HUES48 (cell line): ENCODE data around the gene SPACA4.
"Not testable (repeated sequence)": the region's sequence is repeated elsewhere in the genome, so short reads cannot be mapped to it uniquely, and the experiment has no call there.

ENCODE experiments used
- H3K27ac ChIP-seq: one replicate; pipeline ENCODE4 v1.7.0; 2013; ENCODE audit warnings: low read depth, low read length, inconsistent platforms
- H3K27me3 ChIP-seq: 2 replicates; pipeline ENCODE4 v1.6.1; 2013; ENCODE audit warnings: mild to moderate bottlenecking, low read length; ENCODE audit not compliant: control insufficient read depth, insufficient read depth
- H3K36me3 ChIP-seq: 2 replicates; pipeline ENCODE4 v1.6.1; 2013; ENCODE audit warnings: low read length; ENCODE audit not compliant: control insufficient read depth, insufficient read depth
- H3K4me1 ChIP-seq: 2 replicates; pipeline ENCODE4 v1.6.1; 2013; ENCODE audit warnings: mild to moderate bottlenecking, low read length; ENCODE audit not compliant: control insufficient read depth, insufficient read depth
- H3K4me3 ChIP-seq: 2 replicates; pipeline ENCODE4 v1.5.1; 2013; ENCODE audit warnings: mild to moderate bottlenecking, low read depth, low read length
- H3K9ac ChIP-seq: 2 replicates; pipeline ENCODE4 v1.6.1; 2013; ENCODE audit warnings: mild to moderate bottlenecking, low read depth, low read length, moderate library complexity
- H3K9me3 ChIP-seq: 2 replicates; pipeline ENCODE4 v1.6.1; 2013; ENCODE audit warnings: low read length; ENCODE audit not compliant: control insufficient read depth, insufficient read depth

The SPACA4 gene

DNA sequence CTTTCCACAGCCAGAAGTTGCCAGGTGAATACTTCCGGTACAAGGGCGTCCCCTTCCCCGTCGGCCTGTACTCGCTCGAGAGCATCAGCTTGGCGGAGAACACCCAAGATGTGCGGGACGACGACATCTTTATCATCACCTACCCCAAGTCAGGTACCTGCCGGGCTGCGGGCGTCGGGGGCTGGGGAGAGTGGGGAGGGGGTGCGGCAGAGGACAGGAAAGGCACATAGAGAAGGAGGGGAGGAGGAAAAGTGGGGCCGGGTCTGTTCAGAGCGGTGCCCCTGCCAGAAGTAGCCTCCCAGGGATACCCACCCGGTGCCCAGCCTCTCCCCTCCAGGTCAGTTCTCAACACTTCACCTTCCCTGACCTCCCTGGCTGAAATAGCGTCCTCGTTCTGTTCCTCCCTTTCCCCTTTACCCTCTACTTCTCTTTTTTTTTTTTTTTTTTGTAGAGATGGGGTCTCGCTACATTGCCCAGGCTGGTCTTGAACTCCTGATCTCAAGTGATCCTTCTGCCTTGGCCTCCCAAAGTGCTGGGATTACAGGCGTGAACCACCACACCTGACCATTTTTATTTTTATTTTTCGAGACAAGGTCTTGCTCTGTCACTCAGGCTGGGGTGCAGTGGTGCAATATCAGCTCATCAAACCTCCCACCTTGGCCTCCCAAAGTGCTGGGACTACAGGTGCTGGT lies 30.5 kb upstream of the SPACA4 start:
- H3K36me3 ChIP-seq = no peaks in the 10 kb centered on the region
- H3K4me1 ChIP-seq = 0 out of 2 replicates have a peak, but pooled peaks cover 7% of the 10 kb centered on the region
- H3K9ac ChIP-seq = no peak overlapping the region
- H3K4me3 ChIP-seq = no peak overlapping the region
- H3K27ac ChIP-seq = no peak overlapping the region
- H3K27me3 ChIP-seq = no peaks in the 10 kb centered on the region
- no peaks in the 10 kb centered on the region for H3K9me3 ChIP-seq

DNA sequence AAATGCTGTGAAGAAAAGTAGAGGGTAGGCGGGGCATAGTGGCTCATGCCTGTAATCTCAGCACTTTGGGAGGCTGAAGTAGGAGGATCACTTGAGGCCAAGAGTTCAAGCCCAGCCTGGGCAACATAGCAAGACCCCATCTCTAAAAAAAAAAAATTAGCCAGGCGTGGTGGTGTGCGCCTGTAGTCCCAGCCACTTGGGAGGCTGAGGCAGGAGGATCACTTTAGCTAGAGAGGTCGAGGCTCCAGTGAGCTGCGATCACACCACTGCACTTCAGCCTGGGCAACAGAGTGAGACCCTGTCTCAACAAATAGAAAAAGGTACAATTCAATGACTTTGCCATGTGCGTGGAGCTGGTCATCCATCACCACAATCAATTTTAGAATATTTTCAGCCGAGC lies 28.6 kb upstream of the SPACA4 start:
- not testable (repeated sequence) for H3K36me3 ChIP-seq, H3K4me1 ChIP-seq, H3K27ac ChIP-seq, H3K4me3 ChIP-seq, H3K9ac ChIP-seq, H3K27me3 ChIP-seq, H3K9me3 ChIP-seq

DNA sequence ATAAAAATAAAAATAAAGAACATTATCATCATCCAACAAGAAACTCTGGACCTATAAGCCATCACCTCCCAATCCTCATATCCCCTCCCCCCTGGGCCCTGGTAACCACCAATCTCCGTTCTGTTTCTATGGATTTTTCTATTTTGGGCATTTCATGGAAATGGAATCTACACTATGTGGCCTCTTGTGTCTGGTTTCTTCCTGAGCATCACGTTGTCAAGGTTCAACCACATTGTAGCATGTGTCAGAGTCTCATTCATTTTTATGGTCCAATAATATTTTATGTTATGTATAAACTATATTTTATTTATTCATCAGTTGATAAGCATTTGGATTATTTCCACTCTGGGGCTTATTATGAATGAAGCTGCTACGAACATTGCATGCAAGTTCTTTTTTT lies 27.7 kb upstream of the SPACA4 start:
- Histone ChIP-seq H3K27me3 (no peaks in the 10 kb centered on the region), H3K9me3 (no peaks in the 10 kb centered on the region), H3K4me3 (no peak overlapping the region), H3K4me1 (no peaks in the 10 kb centered on the region; the same call in 1 of the 2 replicates), H3K27ac (no peak overlapping the region), H3K9ac (no peak overlapping the region), H3K36me3 (no peaks in the 10 kb centered on the region)

DNA sequence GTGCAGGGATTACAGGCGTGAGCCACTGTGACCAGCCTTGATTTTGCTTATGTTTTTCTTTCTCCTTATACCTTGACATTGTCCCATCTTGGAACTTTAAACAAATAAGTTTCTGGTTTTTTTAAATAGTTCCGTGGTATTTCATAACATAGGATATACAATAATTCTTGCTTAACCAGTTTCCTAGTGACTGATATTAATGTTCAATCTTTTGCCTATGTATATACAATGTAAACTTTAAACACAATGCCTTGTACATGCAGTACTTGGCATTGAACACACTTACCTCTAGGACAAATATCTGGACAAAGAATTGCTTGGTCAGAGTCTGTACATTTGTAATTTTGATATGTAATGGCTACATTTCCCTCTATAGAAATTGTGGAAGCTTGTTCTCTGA lies 24.4 kb upstream of the SPACA4 start:
- Histone ChIP-seq H3K27me3 (no peaks in the 10 kb centered on the region), H3K4me3 (no peak overlapping the region), H3K9ac (no peak overlapping the region), H3K27ac (no peak overlapping the region), H3K4me1 (no peaks in the 10 kb centered on the region; the same call in 1 of the 2 replicates), H3K36me3 (no peaks in the 10 kb centered on the region), H3K9me3 (no peaks in the 10 kb centered on the region)

DNA sequence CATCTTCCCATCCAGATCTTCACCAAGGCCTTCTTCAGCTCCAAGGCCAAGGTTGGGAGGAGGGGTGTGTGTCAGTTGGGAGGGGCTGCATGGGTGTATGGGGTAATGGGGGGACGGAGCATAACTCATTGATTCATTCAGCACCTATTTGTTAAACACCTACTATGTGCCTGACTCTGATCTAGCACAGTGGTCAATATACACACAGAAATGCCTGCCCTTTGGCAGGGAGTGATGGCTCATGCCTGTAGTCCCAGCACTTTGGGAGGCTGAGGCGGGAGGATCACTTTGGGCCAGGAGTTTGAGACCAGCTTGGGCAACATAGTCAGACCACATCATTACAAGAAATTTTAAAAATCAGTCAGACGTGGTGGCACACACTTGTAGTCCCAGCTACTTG lies 19.2 kb upstream of the SPACA4 start:
- no peaks in the 10 kb centered on the region for H3K36me3 ChIP-seq
- no peak overlapping the region for H3K27ac ChIP-seq
- H3K9me3 ChIP-seq = no peaks in the 10 kb centered on the region
- H3K4me3 ChIP-seq = no peak overlapping the region
- H3K4me1 ChIP-seq = no peaks in the 10 kb centered on the region; the same call in 1 of the 2 replicates
- H3K27me3 ChIP-seq = no peaks in the 10 kb centered on the region
- no peak overlapping the region for H3K9ac ChIP-seq

DNA sequence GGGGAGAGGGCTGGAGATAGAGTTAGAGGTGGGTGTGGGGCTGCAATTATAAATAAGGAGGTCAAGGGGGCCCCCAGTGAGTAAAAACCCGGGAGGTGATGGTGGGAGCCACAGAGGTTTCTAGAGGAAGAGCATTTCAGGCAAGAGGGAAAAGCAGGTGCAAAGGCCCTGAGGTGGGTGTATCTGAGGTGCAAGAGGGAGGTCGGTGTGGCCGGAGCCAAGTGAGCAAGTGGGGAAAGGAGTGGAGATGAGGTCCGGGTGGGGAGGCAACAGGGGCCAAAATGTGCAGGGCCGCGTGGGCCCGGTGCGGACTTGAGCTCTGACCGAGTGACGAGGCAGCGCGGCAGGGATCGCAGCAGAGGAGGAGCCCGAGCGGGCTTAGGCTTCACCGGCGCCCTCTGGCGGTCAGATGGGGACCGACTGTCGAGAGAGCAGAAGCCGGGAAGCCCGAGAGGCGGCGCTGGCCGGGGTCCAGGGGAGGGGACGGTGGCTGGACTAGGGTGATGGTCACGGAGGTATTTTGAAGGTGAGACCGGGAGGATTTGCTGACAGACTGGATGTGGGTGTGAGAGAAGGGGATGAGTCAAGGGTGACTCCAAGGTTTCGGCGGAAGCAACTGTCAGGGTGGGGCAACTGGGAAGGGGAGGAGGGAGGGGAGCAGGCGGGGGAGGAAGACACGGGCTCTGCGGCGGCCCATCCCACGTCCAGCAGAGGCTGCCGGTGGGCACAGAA lies 17.7 kb upstream of the SPACA4 start:
- Histone ChIP-seq H3K27ac (no peak overlapping the region), H3K9ac (no peak overlapping the region), H3K4me1 (no peaks in the 10 kb centered on the region; the same call in 1 of the 2 replicates), H3K27me3 (no peaks in the 10 kb centered on the region), H3K36me3 (no peaks in the 10 kb centered on the region), H3K9me3 (no peaks in the 10 kb centered on the region), H3K4me3 (peak overlapping the region; percentile 60)

DNA sequence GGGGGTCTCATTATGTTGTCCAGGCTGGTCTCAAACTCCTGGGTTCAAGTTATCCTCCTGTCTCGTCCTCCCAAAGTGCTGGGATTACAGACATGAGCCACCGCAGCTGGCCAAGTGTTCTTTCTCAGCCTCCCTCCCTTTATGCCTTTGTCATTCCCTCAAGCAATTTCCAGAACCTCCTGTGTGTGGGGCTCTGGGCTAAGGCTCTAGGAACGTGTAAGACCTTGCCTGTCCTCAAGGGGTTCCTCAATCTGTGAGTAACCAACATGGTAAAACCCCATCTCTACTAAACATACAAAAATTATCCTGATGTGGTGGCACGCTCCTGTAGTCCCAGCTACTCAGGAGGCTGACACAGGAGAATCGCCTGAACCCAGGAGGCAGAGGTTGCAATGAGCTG lies 15.5 kb upstream of the SPACA4 start:
- Histone ChIP-seq H3K4me3 (no peak overlapping the region), H3K27me3 (no peaks in the 10 kb centered on the region), H3K36me3 (no peaks in the 10 kb centered on the region), H3K27ac (no peak overlapping the region), H3K9me3 (no peaks in the 10 kb centered on the region), H3K4me1 (no peaks in the 10 kb centered on the region), H3K9ac (no peak overlapping the region)

DNA sequence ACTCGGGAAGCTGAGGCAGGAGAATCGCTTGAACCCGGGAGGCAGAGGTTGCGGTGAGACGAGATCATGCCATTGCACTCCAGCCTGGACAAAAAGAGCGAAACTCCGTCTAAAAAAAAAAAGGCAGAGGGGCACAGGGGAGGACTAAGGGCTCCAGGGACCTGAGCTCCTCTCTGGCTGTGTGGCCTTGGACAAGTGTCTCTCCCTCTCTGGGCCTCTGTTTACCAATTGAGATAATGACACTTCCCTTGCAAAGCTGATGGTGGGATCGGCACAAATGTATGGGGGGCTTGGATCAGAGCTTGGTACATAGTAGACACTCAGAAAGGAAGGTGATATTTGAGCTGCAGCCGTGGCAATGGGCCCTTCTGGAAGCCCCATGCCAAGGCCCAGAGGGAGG lies 11.4 kb upstream of the SPACA4 start:
- Histone ChIP-seq H3K9ac (no peak overlapping the region), H3K36me3 (no peaks in the 10 kb centered on the region), H3K9me3 (no peaks in the 10 kb centered on the region), H3K27me3 (no peaks in the 10 kb centered on the region), H3K4me1 (no peaks in the 10 kb centered on the region), H3K4me3 (no peak overlapping the region), H3K27ac (no peak overlapping the region)

DNA sequence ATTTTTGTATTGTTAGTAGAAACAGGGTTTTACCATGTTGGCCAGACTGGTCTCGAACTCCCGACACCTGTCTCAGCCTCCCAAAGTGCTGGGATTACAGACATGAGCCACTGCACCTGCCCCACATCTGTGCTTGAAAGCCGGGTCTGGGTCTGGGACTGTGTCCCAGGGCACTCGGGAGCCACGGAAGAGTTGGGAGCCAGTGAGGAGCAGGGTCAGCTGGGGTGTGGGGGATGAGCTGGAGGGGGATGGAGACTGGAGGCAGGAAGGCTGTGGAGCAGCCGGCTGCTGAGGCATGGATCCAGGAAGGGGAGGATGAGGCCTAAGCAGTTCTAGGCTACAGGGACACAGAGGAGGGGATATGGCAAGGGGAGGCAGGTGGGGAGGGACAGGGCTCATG lies 10.7 kb upstream of the SPACA4 start:
- no peak overlapping the region for H3K9ac ChIP-seq
- no peaks in the 10 kb centered on the region for H3K9me3 ChIP-seq
- H3K4me3 ChIP-seq = no peak overlapping the region
- no peaks in the 10 kb centered on the region for H3K36me3 ChIP-seq
- no peak overlapping the region for H3K27ac ChIP-seq
- no peaks in the 10 kb centered on the region for H3K4me1 ChIP-seq
- no peaks in the 10 kb centered on the region for H3K27me3 ChIP-seq

DNA sequence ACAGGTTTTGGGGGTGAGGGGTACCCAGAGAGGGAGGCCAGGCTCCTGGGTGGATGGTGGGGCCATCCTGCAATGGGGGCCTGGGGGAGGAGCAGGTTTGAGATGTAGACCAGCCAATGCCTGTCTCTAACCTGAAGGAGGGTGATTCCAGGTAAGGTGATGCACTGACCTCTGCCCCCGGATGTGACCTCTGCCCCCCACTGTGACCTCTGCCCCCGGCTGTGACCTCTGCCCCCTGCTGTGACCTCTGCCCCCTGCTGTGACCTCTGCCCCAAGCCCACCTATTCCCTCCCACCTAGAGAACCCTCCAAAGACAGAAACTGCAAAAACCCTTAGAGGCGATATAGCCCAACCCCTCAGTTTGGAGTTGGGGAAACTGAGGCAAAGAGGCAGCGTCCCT lies 10.3 kb upstream of the SPACA4 start:
- no peaks in the 10 kb centered on the region for H3K9me3 ChIP-seq
- H3K9ac ChIP-seq = no peak overlapping the region
- H3K27ac ChIP-seq = no peak overlapping the region
- H3K4me1 ChIP-seq = no peaks in the 10 kb centered on the region
- no peak overlapping the region for H3K4me3 ChIP-seq
- no peaks in the 10 kb centered on the region for H3K27me3 ChIP-seq
- H3K36me3 ChIP-seq = no peaks in the 10 kb centered on the region

DNA sequence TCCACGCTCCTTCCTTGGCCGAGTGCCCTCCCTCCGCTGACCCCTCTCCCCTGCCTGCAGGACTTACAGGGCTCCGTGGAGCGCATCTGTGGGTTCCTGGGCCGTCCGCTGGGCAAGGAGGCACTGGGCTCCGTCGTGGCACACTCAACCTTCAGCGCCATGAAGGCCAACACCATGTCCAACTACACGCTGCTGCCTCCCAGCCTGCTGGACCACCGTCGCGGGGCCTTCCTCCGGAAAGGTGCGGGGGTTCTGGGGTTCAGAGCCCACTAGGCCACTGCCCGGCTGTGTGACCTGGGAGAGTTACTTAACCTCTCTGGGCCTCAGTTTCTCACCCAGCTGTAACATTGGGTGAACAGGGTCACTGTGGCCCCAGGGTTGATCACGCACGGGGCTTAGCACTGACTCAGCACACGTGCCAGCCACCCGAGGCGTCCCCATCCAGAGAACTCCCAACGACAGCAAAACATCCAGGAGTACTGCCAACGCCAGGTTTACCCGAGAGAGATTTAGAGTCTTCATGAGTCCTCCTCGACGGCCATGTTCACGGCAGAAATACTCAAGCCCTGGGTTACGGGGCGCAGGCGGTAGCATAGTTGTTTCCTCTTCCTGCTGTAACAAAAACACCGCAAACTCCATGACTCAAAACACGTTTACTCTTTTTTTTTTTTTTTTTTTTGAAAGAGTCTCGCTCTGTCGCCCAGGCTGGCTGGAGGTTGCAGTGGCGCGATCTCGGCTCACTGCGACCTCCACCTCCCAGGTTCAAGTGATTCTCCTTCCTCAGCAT lies 9.7 kb upstream of the SPACA4 start:
- Histone ChIP-seq H3K27ac (no peak overlapping the region), H3K27me3 (no peaks in the 10 kb centered on the region), H3K9ac (no peak overlapping the region), H3K36me3 (no peaks in the 10 kb centered on the region), H3K4me1 (no peaks in the 10 kb centered on the region), H3K4me3 (no peak overlapping the region), H3K9me3 (no peaks in the 10 kb centered on the region)
